SK-MEL-5 (cell line): ENCODE results near the gene ZBTB7C. TPM values are rescaled to one million over a fixed set of nuclear protein-coding genes. Genes with fewer than 3 reads are reported as not detected.

Experiments used
- DNase-seq: peaks from one replicate; pipeline ENCODE4 v3.0.0-alpha.2; 2016; ENCODE audit warnings: low read depth, low spot score
- in situ Hi-C: cut with HindIII; loops from 2 replicates; pipeline ENCODE4 v1.10.0; 2016; ENCODE audit warnings: low sequenced_read_pairs, high pct_unique_total_duplicates, low pct_unique_long_range_greater_than_20kb
- total RNA-seq: library from RNA; depleted of rRNA; stranded (reverse); fragments of >200 nt; shearing (Covaris generic); gene quantifications from 2 replicates; pipeline ENCODE4 v1.2.3, GENCODE V29; 2014

The ZBTB7C gene
- total RNA-seq, 1 experiment from 2014 or later = not detected

DNA sequence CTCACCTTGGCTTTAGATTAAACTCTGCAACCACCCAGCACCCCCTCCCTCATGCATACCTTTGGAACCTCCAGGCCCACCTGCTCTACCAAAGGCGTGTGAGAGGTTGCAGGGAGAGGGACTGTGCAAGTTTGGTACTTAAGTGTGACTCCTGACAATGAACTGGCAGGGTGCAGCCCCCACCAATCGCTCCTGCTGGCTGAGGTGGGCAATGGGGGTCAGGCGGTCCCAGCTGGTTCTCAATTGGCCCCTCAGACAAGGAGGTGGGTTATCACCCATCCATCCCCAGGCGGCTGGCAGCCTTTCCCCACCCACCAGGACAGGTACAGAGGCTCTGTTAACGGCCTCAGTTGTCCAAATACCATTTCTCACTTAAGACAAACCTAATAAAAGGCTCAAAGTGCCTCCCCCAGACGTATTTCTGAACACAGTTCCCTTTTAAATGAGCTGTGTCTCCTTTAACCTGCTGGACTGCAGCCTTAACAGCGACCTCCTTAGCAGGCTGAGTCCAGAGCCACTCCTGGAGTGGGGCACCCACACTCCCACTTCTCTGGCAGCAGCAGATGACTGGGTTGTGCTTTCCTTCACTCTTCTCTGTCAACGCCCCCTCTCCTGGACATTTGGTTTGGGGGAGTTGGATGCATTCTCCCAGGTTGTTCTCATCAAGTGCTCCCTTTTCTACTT is 309.6 kb downstream of the ZBTB7C start:
- in situ Hi-C loops = no loop called here
- no peak for DNase-seq

DNA sequence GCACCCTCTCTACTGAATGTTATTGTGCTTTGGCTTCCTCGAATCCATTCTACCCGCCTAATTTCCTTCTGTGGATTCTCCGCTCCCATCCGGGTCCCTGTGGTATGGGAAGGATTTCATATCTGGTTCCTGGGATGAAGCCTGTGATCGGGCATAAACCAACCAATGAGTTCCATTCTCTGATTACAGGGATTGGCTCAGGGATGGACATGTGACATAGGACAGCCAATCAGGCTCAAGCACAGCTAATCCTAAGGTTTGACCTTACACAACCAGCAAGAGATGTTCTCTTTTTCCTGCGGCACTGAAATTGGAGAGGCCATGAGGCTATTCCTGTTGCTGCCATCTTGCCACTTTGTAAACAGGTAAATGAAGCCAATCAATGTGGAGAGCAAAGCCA is 310.6 kb downstream of the ZBTB7C start:
- in situ Hi-C loops = no loop called here

GRCh38 chr18:48098007-48098406 is 311.2 kb downstream of the ZBTB7C start:
- no peak for DNase-seq
- in situ Hi-C loops = no loop called here

More for the DNA sequence above, 310.6 kb downstream of the ZBTB7C start:
- DNase-seq = peak; percentile 10

GRCh38 chr18:48095726-48096125 is 313.5 kb downstream of the ZBTB7C start:
- no peak for DNase-seq
- in situ Hi-C loops = no loop called here

DNA sequence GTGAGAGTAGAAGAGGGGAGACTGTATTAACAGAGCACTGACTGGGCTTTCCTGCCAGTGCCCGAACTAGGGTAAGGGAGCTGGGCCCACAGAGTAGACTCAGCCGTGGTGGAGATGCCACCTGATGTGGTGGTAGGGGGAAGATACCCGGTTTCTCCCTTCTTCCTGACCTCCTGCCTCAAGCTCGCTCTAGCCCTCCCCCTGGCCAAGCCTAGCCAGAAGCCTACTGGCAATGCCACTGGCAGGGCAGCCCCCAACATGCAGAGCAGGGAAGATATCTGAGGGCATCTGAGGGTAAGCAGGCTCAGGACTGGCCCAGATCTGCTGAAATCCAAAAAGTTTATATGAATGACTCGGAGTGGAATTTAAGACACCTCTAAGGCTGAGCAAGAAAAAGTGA is 316.1 kb downstream of the ZBTB7C start:
- DNase-seq = no peak
- in situ Hi-C loops = no loop called here

DNA sequence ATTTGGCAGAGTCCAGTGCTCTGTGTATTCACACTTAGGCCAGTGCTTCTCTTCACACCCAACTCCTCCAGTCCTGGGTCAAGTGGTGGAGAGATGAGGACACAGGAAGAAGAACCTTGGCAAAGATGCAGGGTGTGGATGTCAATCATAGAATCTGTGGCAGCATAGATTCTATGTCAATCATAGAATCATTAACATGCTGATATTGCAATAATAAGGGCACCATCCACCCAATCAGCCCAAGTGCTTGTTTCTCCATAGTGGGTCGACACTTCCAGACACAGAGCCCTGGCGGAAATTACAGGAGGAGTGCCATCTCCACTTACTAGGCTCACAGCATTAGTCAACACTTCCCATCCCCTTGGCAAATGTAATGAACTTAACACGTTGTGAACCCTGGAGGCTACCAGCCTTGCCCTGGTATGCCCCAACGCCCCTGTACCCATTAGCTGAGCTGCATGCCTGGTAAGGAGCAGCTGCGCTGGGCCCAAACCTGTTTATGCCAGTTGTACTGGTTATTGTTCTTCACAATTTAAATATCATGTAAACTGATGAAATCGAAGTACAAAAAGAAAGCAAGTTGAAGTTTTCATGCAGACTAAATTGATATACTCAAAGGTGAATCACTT is 317.2 kb downstream of the ZBTB7C start:
- in situ Hi-C loops = no loop called here
- no peak for DNase-seq

GRCh38 chr18:48090702-48091101 is 318.5 kb downstream of the ZBTB7C start:
- DNase-seq = no peak
- in situ Hi-C loops = no loop called here

GRCh38 chr18:48090021-48090420 is 319.2 kb downstream of the ZBTB7C start:
- in situ Hi-C loops = no loop called here
- no peak for DNase-seq

DNA sequence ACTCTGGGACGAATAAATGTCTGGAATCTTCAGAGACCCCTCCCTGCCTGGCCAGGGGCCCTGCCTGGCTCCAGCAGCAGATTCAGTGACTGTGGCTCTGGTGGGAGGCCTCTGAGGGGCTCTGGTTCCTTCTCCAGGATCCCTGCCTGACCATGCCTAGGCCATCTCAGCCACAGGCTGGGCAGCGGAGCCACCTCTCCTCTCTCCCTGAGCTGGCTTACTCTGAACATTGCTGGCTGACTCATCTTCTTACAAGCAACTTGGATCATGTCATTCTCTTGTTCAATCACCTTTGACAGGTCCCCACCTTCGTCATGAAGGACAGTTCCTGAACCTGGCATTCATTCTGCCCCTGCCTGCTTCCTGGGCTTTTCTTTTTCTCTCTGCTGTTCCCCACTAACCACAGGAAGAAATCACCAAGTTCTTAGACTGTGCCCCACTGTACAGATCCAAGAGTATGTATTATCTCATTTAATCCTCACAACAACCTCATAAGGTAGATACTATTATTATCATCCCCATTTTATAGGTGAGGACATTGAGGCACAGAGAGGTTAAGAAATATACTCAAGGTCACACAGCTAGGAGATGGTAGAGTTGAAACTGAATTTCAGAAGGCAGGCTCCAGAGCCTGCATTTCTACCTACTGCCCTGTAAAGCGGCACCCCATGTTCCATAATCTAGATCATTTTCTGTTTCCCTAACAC is 323.2 kb downstream of the ZBTB7C start:
- in situ Hi-C loops = no loop called here
- no peak for DNase-seq

GRCh38 chr18:48084858-48085257 is 324.3 kb downstream of the ZBTB7C start:
- in situ Hi-C loops = no loop called here
- no peak for DNase-seq

DNA sequence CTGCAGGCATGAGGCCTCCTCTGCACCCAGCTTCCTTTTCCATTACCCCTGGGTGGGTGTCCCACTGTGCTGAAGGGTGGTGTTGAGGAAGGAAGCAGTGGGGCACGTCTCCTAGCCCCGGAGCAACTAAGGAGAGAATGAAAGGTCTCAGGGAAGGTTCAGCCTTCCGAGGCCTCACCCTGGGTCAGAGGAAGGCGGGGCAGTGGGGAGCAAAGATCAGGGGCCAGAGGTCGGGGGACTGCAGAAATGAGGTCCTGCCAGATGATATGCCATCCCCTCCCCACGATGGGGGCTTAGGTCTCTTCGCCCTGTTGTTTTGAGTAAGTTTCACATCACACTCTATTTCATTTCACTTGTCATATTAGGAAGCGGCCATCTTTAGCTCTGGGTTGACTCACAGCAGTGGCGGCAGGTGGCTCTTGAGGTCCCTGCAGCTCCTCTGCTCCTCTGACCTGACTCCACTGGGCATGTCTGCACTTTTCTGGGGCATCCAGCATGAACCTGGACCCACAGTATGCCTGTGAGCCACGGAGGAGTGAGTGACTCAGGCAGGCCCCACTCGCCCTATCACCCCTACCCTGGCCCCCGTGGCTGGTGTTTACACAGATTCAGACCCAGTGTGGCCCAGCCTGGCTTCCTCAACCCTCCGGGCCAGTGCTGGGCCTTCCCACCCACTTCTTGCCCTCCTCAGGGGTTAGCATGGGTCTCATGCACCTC is 325.0 kb downstream of the ZBTB7C start:
- in situ Hi-C loops = no loop called here
- DNase-seq = no peak

DNA sequence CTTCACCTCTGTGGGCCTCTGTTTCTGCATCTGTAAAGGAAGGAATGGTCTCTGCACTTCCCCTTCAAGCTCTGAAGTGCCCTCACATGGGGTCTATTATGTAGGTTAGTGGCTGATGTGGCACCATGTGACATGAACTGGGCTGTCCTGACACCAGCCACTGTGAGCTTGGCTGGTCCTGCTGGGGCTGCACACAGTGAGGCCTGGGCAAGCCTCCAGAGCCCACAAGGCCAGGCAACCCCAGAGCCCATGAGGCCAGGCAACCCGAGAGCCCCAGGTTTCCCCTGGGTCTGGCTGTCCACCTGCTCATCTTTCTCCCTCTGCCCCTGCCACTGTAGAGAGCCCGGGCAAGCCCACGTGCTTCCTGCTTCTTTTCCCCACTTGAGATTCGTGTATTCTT is 328.6 kb downstream of the ZBTB7C start:
- DNase-seq = no peak
- in situ Hi-C loops = no loop called here

DNA sequence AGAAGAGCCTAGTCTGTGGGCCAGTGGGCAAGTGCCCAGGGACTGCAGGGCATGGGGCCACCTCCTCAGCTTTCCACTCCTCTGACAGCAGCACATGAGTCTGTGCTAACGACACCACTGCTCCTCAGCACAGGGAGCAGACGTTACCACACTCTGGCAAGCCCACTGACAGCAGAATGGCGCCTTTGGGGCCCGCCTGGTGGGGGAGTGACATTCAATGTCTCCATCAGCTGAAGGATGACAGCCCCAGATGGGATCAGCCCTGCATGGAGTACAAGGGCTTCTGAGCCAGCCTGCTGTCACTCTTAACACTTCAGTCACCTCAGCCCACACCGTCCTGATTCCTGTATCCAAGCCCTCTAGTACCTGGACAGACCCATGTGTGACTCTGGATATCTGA is 329.3 kb downstream of the ZBTB7C start:
- in situ Hi-C loops = no loop called here
- no peak for DNase-seq

- in situ Hi-C loops = no loop called here
- no peak for DNase-seq
These were observed 330.7 kb downstream of the ZBTB7C start for GRCh38 chr18:48078448-48078847.

DNA sequence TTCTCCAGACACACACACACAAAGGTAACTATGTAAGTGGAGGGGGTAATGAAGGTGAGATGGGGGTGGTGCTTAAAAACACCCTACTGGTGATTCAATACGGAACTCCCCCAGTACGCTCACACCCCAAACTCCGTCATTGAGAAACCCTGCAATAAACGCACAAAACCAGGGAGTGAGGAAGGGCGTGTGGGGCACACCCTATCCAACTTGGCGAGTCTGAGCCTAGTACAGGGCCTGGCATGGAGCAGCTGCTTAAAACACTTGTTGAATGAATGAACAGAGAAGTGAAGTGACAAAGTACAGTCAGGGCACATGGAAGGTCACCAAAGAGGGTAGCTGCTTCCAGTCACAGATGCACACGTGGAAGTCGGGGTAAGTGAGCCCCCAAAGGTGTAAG is 331.9 kb downstream of the ZBTB7C start:
- no peak for DNase-seq
- in situ Hi-C loops = no loop called here

- no peak for DNase-seq
- in situ Hi-C loops = no loop called here
These were observed 332.7 kb downstream of the ZBTB7C start for GRCh38 chr18:48076461-48076860.

- no peak for DNase-seq
- in situ Hi-C loops = no loop called here
These were observed 333.5 kb downstream of the ZBTB7C start for GRCh38 chr18:48075707-48076093.

GRCh38 chr18:48074929-48075706 is 334.1 kb downstream of the ZBTB7C start:
- in situ Hi-C loops = no loop called here
- DNase-seq = no peak
